Activated T-helper 17 cell treated with anti-CD3 and anti-CD28 coated beads, Interleukin-2, amount 50 U/mL, for 72 hours (primary cell): ENCODE measurements around the gene EFL1. TPM values are rescaled to one million over a fixed set of nuclear protein-coding genes. Genes with fewer than 3 reads are reported as not detected.
"Not testable (repeated sequence)": the region's sequence is repeated elsewhere in the genome, so short reads cannot be mapped to it uniquely, and the experiment has no call there.

Source experiments
- ATAC-seq: fragments of 150-1000 bp; cut with Tn5 transposase; replicated peaks from 2 replicates; pipeline ENCODE4 v1.10.0; 2021; ENCODE audit warnings: mild to moderate bottlenecking, moderate library complexity
- H3K27ac Mint-ChIP-seq: one replicate; pipeline ENCODE4 v1.8.0; 2022; ENCODE audit warnings: mixed read lengths
- H3K27me3 Mint-ChIP-seq: one replicate; pipeline ENCODE4 v1.8.0; 2022; ENCODE audit warnings: mixed read lengths
- H3K36me3 Mint-ChIP-seq: one replicate; pipeline ENCODE4 v1.8.0; 2022; ENCODE audit warnings: low read depth, mild to moderate bottlenecking, mixed read lengths
- H3K4me1 Mint-ChIP-seq: one replicate; pipeline ENCODE4 v1.8.0; 2022; ENCODE audit warnings: mixed read lengths
- H3K4me3 Mint-ChIP-seq: one replicate; pipeline ENCODE4 v1.8.0; 2022; ENCODE audit warnings: mild to moderate bottlenecking, mixed read lengths
- H3K9me3 Mint-ChIP-seq: one replicate; pipeline ENCODE4 v1.8.0; 2022; ENCODE audit warnings: mixed read lengths
- total RNA-seq, 2 donors: library from RNA; stranded (reverse); gene quantifications; one replicate each; pipeline ENCODE4 v1.2.3, GENCODE V29; 2022

The EFL1 gene
- total RNA-seq, 2 donors from 2014 or later = 24.3 to 32.5 TPM

GRCh38 chr15:82196353-82196752 is 66.2 kb downstream of the EFL1 start:
- Mint-ChIP-seq H3K36me3 (peaks cover 5% of the 10 kb centered on the region), H3K4me1 (no peaks in the 10 kb centered on the region), H3K9me3 (no peaks in the 10 kb centered on the region), H3K27me3 (no peaks in the 10 kb centered on the region), H3K27ac (no peak overlapping the region), H3K4me3 (no peak overlapping the region)
- no peak for ATAC-seq

GRCh38 chr15:82195818-82196217 is 66.7 kb downstream of the EFL1 start:
- H3K4me3 Mint-ChIP-seq, H3K27me3 Mint-ChIP-seq, H3K4me1 Mint-ChIP-seq, H3K27ac Mint-ChIP-seq, H3K9me3 Mint-ChIP-seq, H3K36me3 Mint-ChIP-seq, ATAC-seq: not testable (repeated sequence)

- ATAC-seq, H3K27me3 Mint-ChIP-seq, H3K4me1 Mint-ChIP-seq, H3K27ac Mint-ChIP-seq, H3K9me3 Mint-ChIP-seq, H3K4me3 Mint-ChIP-seq: not testable (repeated sequence)
- H3K36me3 Mint-ChIP-seq = peaks cover 10% of the 10 kb centered on the region
Measured at GRCh38 chr15:82194488-82194887, 68.0 kb downstream of the EFL1 start.

GRCh38 chr15:82193435-82193834 is 69.1 kb downstream of the EFL1 start:
- not testable (repeated sequence) for H3K4me3 Mint-ChIP-seq, H3K9me3 Mint-ChIP-seq, H3K27ac Mint-ChIP-seq, H3K27me3 Mint-ChIP-seq, H3K4me1 Mint-ChIP-seq, ATAC-seq
- H3K36me3 Mint-ChIP-seq = peaks cover 10% of the 10 kb centered on the region

GRCh38 chr15:82192394-82192793 is 70.1 kb downstream of the EFL1 start:
- not testable (repeated sequence) for H3K4me1 Mint-ChIP-seq, ATAC-seq, H3K27me3 Mint-ChIP-seq, H3K27ac Mint-ChIP-seq, H3K9me3 Mint-ChIP-seq, H3K4me3 Mint-ChIP-seq
- H3K36me3 Mint-ChIP-seq = peaks cover 10% of the 10 kb centered on the region

GRCh38 chr15:82186719-82187406 is 75.7 kb downstream of the EFL1 start:
- H3K4me3 Mint-ChIP-seq = no peak overlapping the region
- no peak for ATAC-seq
- H3K9me3 Mint-ChIP-seq = no peaks in the 10 kb centered on the region
- H3K36me3 Mint-ChIP-seq = peaks cover 17% of the 10 kb centered on the region
- H3K4me1 Mint-ChIP-seq = no peaks in the 10 kb centered on the region
- no peak overlapping the region for H3K27ac Mint-ChIP-seq
- H3K27me3 Mint-ChIP-seq = no peaks in the 10 kb centered on the region

- Mint-ChIP-seq H3K36me3 (peaks cover 20% of the 10 kb centered on the region), H3K4me3 (no peak overlapping the region), H3K27ac (no peak overlapping the region), H3K9me3 (no peaks in the 10 kb centered on the region), H3K4me1 (no peaks in the 10 kb centered on the region), H3K27me3 (no peaks in the 10 kb centered on the region)
- ATAC-seq = no peak
Measured at GRCh38 chr15:82186161-82186560, 76.4 kb downstream of the EFL1 start.

GRCh38 chr15:82184776-82185175 is 77.8 kb downstream of the EFL1 start:
- H3K9me3 Mint-ChIP-seq = no peaks in the 10 kb centered on the region
- no peak overlapping the region for H3K27ac Mint-ChIP-seq
- H3K36me3 Mint-ChIP-seq = peaks cover 16% of the 10 kb centered on the region
- no peak overlapping the region for H3K4me3 Mint-ChIP-seq
- no peaks in the 10 kb centered on the region for H3K4me1 Mint-ChIP-seq
- no peaks in the 10 kb centered on the region for H3K27me3 Mint-ChIP-seq
- no peak for ATAC-seq

- no peaks in the 10 kb centered on the region for H3K27me3 Mint-ChIP-seq
- no peak overlapping the region for H3K4me3 Mint-ChIP-seq
- no peaks in the 10 kb centered on the region for H3K9me3 Mint-ChIP-seq
- ATAC-seq = no peak
- peaks cover 16% of the 10 kb centered on the region for H3K36me3 Mint-ChIP-seq
- H3K4me1 Mint-ChIP-seq = no peaks in the 10 kb centered on the region
- H3K27ac Mint-ChIP-seq = no peak overlapping the region
Measured at GRCh38 chr15:82184355-82184754, 78.2 kb downstream of the EFL1 start.

GRCh38 chr15:82183121-82184031 is 79.2 kb downstream of the EFL1 start:
- H3K4me3 Mint-ChIP-seq = no peak overlapping the region
- ATAC-seq = no peak
- peaks cover 16% of the 10 kb centered on the region for H3K36me3 Mint-ChIP-seq
- H3K27ac Mint-ChIP-seq = no peak overlapping the region
- H3K4me1 Mint-ChIP-seq = no peaks in the 10 kb centered on the region
- H3K27me3 Mint-ChIP-seq = no peaks in the 10 kb centered on the region
- no peaks in the 10 kb centered on the region for H3K9me3 Mint-ChIP-seq

- no peak for ATAC-seq
- Mint-ChIP-seq H3K9me3 (no peaks in the 10 kb centered on the region), H3K27me3 (no peaks in the 10 kb centered on the region), H3K27ac (no peak overlapping the region), H3K4me1 (no peaks in the 10 kb centered on the region), H3K36me3 (peaks cover 16% of the 10 kb centered on the region), H3K4me3 (no peak overlapping the region)
Measured at GRCh38 chr15:82181371-82181770, 81.2 kb downstream of the EFL1 start.

- H3K36me3 Mint-ChIP-seq = peaks cover 9% of the 10 kb centered on the region
- no peak overlapping the region for H3K27ac Mint-ChIP-seq
- H3K9me3 Mint-ChIP-seq = no peaks in the 10 kb centered on the region
- no peak for ATAC-seq
- H3K4me1 Mint-ChIP-seq = no peaks in the 10 kb centered on the region
- H3K27me3 Mint-ChIP-seq = no peaks in the 10 kb centered on the region
- H3K4me3 Mint-ChIP-seq = no peak overlapping the region
Measured at GRCh38 chr15:82178061-82178460, 84.5 kb downstream of the EFL1 start.

- no peaks in the 10 kb centered on the region for H3K4me1 Mint-ChIP-seq
- no peak for ATAC-seq
Measured at GRCh38 chr15:82177291-82178010, 85.1 kb downstream of the EFL1 start.

GRCh38 chr15:82176542-82176941 is 86.0 kb downstream of the EFL1 start:
- Mint-ChIP-seq H3K27me3 (no peaks in the 10 kb centered on the region), H3K27ac (no peak overlapping the region), H3K4me1 (no peaks in the 10 kb centered on the region), H3K9me3 (no peaks in the 10 kb centered on the region), H3K4me3 (no peak overlapping the region), H3K36me3 (peaks cover 6% of the 10 kb centered on the region)
- no peak for ATAC-seq

More at GRCh38 chr15:82177291-82178010, 85.1 kb downstream of the EFL1 start:
- H3K9me3 Mint-ChIP-seq = no peaks in the 10 kb centered on the region
- no peaks in the 10 kb centered on the region for H3K27me3 Mint-ChIP-seq
- H3K36me3 Mint-ChIP-seq = peaks cover 9% of the 10 kb centered on the region
- H3K4me3 Mint-ChIP-seq = no peak overlapping the region
- H3K27ac Mint-ChIP-seq = no peak overlapping the region
